Mesodermal cell (in vitro differentiated cells): ENCODE results near the gene ANKRD11.
"Not testable (repeated sequence)": the region's sequence is repeated elsewhere in the genome, so short reads cannot be mapped to it uniquely, and the experiment has no call there.

Experiments
- H3K27ac ChIP-seq: 2 replicates; pipeline ENCODE4 v1.7.0; 2013; ENCODE audit warnings: mild to moderate bottlenecking, low read depth, low read length, moderate library complexity; ENCODE audit not compliant: severe bottlenecking
- H3K36me3 ChIP-seq: 2 replicates; pipeline ENCODE4 v1.7.1; 2013; ENCODE audit warnings: mild to moderate bottlenecking, low read length, moderate library complexity; ENCODE audit not compliant: control insufficient read depth, insufficient read depth
- H3K4me1 ChIP-seq: one replicate; pipeline ENCODE4 v1.7.1; 2013; ENCODE audit warnings: mild to moderate bottlenecking, low read length; ENCODE audit not compliant: insufficient read depth, control insufficient read depth, poor library complexity, severe bottlenecking
- H3K4me3 ChIP-seq: 2 replicates; pipeline ENCODE4 v1.7.0; 2013; ENCODE audit warnings: low read length, control low read depth, mild to moderate bottlenecking; ENCODE audit not compliant: insufficient read depth, poor library complexity, severe bottlenecking; ENCODE audit errors: extremely low read depth
- H3K9me3 ChIP-seq: 2 replicates; pipeline ENCODE4 v1.7.1; 2013; ENCODE audit warnings: mild to moderate bottlenecking, low read length, moderate library complexity; ENCODE audit not compliant: control insufficient read depth
- WGBS, 2 experiments: methylation state at CpG; one replicate each; pipeline ENCODE4 v1.1.5; 2013; ENCODE audit warnings: missing lambda C conversion rate in 2 of 2; ENCODE audit not compliant: insufficient coverage in 2 of 2; 5-methylcytosine and 5-hydroxymethylcytosine counted together

The ANKRD11 gene

DNA sequence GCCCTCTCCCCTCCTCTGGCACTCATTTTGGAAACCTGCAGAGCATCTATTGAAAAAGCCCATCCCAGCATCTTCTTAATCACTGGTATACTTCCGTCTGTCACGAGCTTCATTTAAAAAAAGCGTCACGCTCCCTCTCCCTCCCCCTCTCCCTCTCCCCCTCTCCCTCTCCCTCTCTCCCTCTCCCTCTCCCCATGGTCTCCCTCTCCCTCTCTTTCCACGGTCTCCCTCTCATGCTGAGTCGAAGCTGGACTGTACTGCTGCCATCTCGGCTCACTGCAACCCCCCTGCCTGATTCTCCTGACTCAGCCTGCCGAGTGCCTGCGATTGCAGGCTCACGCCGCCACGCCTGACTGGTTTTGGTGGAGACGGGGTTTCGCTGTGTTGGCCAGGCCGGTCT is 28.5 kb downstream of the ANKRD11 start:
- H3K4me1 ChIP-seq, H3K27ac ChIP-seq, H3K9me3 ChIP-seq, H3K4me3 ChIP-seq: not testable (repeated sequence)
- WGBS, 2 experiments = 93% methylated on average over 6 of the region's 15 CpGs; no CpG with 5 or more reads in 1 of the 2 experiments
- H3K36me3 ChIP-seq = peaks cover 48% of the 10 kb centered on the region

DNA sequence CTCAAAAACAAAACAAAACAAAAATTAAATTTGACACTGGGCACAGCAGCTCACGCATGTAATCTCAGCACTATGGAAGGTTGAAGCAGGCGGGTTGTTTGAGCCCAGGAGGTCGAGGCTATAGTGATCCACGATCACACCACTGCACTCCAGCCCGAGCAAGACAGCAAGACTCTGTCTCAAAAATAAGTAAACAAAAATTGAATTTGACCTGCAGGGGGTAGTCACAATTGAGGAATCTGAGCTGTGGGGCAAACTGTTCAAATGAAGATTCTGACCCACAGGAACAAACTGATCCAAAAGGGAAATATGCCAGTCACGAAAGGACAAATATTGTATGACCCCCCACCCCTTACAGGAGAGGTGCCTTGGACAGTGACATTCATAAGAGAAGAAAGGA is 29.8 kb downstream of the ANKRD11 start:
- WGBS, 2 experiments = 98 to 100% methylated on average over 3 to 5 of the region's 6 CpGs
- H3K9me3 ChIP-seq = peaks cover 6% of the 10 kb centered on the region
- no peak overlapping the region for H3K4me3 ChIP-seq
- H3K27ac ChIP-seq = no peak overlapping the region
- peaks cover 46% of the 10 kb centered on the region for H3K36me3 ChIP-seq
- peaks cover 11% of the 10 kb centered on the region for H3K4me1 ChIP-seq

GRCh38 chr16:89458967-89459366 is 31.4 kb downstream of the ANKRD11 start:
- WGBS, 2 experiments = 92% methylated on average over 2 of the region's 2 CpGs; no CpG with 5 or more reads in 1 of the 2 experiments
- H3K4me1 ChIP-seq = peaks cover 15% of the 10 kb centered on the region
- H3K36me3 ChIP-seq = peaks cover 36% of the 10 kb centered on the region
- H3K27ac ChIP-seq = peak overlapping the region; percentile 53
- no peak overlapping the region for H3K4me3 ChIP-seq
- H3K9me3 ChIP-seq = no peaks in the 10 kb centered on the region

DNA sequence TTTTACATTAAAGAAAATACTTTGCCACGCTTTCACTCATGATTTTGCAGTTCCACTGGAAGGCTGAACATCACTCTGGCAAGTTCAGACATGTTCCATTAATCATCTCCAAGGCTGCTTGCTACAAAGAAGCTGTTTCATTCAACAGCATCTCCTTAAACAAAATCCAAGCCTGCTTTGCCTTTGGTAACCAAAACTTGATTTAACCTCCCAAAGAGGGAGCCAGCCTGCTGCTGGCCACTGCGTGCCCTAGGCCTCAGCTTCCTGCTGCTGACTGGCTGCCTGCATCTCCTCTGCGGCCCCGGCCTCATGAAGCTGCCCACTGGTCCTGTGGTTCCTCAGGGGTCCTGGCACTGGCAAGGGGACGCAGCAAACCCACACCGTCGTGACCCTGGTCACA is 31.8 kb downstream of the ANKRD11 start:
- Histone ChIP-seq H3K36me3 (peaks cover 32% of the 10 kb centered on the region), H3K9me3 (no peaks in the 10 kb centered on the region), H3K4me1 (peaks cover 19% of the 10 kb centered on the region), H3K27ac (peak overlapping the region; percentile 53), H3K4me3 (no peak overlapping the region)
- 96 to 97% methylated on average over 7 of the region's 7 CpGs for WGBS, 2 experiments

DNA sequence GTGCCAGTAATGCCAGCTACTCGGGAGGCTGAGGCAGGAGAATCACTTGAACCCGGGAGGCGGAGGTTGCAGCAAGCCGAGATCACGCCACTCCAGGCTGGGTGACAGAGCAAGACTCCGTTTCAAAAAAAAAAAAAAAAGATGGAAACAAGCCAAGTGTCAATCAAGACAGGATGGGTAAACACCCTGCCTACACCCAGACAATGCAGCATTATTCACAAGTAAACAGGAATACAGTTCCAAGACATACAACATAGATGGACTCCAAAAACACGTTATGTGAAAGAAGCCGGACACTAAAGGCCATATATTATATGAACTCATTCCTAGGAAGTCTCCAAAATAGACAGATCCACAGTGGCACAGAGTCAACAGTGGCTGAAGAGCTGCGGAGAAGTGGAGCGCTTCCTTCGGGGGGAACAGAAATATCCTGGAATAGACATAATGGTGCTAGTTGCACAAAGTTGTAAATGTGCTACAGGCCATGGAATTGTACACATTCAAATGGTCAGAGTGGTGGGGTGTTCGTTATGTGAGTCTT is 33.9 kb downstream of the ANKRD11 start:
- H3K9me3 ChIP-seq = no peaks in the 10 kb centered on the region
- H3K27ac ChIP-seq = no peak overlapping the region
- peaks cover 31% of the 10 kb centered on the region for H3K36me3 ChIP-seq
- WGBS, 2 experiments = 98 to 99% methylated on average over 10 to 11 of the region's 12 CpGs
- peaks cover 25% of the 10 kb centered on the region for H3K4me1 ChIP-seq
- H3K4me3 ChIP-seq = no peak overlapping the region

DNA sequence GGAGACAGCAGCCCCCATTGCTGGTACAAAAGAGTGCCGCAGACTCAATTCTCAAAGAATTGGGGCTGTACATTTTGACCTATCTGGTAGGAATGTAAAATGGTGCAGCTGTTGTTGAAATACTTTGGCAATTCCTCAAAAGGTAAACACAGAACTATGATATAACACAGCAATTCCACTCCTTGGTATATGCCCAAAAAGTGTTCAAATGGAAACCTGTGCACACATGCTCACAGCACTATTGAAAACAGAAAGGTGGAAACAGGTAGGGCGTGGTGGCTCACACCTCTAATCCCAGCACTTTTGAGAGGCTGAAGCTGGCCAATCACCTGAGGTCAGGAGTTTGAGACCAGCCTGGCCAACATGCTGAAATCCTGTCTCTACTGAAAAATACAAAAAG is 34.7 kb downstream of the ANKRD11 start:
- no peak overlapping the region for H3K27ac ChIP-seq
- 83 to 88% methylated on average over 1 of the region's 2 CpGs for WGBS, 2 experiments
- H3K36me3 ChIP-seq = peaks cover 24% of the 10 kb centered on the region
- H3K9me3 ChIP-seq = no peaks in the 10 kb centered on the region
- no peak overlapping the region for H3K4me3 ChIP-seq
- H3K4me1 ChIP-seq = peaks cover 25% of the 10 kb centered on the region

DNA sequence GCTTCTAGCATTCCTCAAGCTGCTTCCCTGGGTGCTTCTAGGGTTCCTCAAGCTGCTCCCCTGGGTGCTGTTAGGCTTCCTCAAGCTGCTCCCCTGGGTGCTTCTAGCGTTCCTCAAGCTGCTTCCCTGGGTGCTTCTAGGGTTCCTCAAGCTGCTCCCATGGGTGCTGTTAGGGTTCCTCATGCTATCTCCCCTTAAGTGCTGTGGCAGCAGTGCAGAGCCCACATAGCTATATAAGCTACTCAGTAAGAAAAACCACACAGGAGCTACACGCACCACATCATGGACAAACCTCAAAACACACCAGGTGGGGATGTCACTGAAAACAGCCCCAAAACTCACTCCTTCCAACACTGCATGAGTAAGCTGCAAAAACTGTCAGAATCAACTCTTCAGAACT is 35.2 kb downstream of the ANKRD11 start:
- H3K4me3 ChIP-seq = no peak overlapping the region
- H3K27ac ChIP-seq = no peak overlapping the region
- H3K9me3 ChIP-seq = no peaks in the 10 kb centered on the region
- H3K4me1 ChIP-seq = peaks cover 28% of the 10 kb centered on the region
- WGBS, 2 experiments = 94 to 100% methylated on average over 1 to 2 of the region's 2 CpGs
- peaks cover 20% of the 10 kb centered on the region for H3K36me3 ChIP-seq

- Histone ChIP-seq H3K36me3 (peaks cover 15% of the 10 kb centered on the region), H3K4me1 (peaks cover 34% of the 10 kb centered on the region)
- H3K27ac ChIP-seq, H3K4me3 ChIP-seq, H3K9me3 ChIP-seq: not testable (repeated sequence)
- 100% methylated on average over 1 to 2 of the region's 3 CpGs for WGBS, 2 experiments
These were observed 35.8 kb downstream of the ANKRD11 start for GRCh38 chr16:89454378-89455125.

- 86 to 89% methylated on average over 8 to 9 of the region's 13 CpGs for WGBS, 2 experiments
- Histone ChIP-seq H3K4me1 (peaks cover 30% of the 10 kb centered on the region), H3K4me3 (no peak overlapping the region), H3K9me3 (no peaks in the 10 kb centered on the region), H3K36me3 (peaks cover 15% of the 10 kb centered on the region), H3K27ac (no peak overlapping the region)
These were observed 36.6 kb downstream of the ANKRD11 start for GRCh38 chr16:89453501-89454321.

- 83% methylated on average over 3 of the region's 7 CpGs; no CpG with 5 or more reads in 1 of the 2 experiments for WGBS, 2 experiments
- Histone ChIP-seq H3K9me3 (no peaks in the 10 kb centered on the region), H3K36me3 (peaks cover 12% of the 10 kb centered on the region), H3K4me3 (no peak overlapping the region), H3K4me1 (peaks cover 26% of the 10 kb centered on the region), H3K27ac (no peak overlapping the region)
These were observed 37.4 kb downstream of the ANKRD11 start for GRCh38 chr16:89452925-89453324.
